GOT3 (cell line): Measurements from ENCODE around the gene STK4.
"Not testable (repeated sequence)": the region's sequence is repeated elsewhere in the genome, so short reads cannot be mapped to it uniquely, and the experiment has no call there.

Experiments used
- DNase-seq: peaks from one replicate; lab custom pipeline; 2025; ENCODE audit warnings: mixed read lengths; lab: John Stamatoyannopoulos, UW

Gene STK4

DNA sequence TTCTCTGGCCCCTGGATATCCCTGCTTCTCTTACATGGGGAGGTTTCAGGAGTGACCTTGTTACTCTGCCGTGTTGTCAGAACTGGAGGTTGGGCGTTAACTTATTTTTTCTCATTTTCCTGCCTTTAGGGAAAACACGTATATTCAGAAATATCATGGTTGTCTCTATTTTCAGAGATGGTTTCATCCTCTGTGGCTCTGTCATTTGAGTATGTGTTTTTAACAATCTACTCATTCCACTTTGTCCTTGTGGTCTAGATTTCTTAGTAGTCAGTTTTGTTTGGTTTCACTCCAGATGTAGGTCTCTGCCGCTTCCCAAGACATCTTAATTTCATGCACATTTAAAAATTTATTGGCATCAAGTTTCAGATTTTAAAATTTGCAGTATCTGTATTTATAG lies 88.7 kb downstream of the STK4 start:
- DNase-seq, result no peak

DNA sequence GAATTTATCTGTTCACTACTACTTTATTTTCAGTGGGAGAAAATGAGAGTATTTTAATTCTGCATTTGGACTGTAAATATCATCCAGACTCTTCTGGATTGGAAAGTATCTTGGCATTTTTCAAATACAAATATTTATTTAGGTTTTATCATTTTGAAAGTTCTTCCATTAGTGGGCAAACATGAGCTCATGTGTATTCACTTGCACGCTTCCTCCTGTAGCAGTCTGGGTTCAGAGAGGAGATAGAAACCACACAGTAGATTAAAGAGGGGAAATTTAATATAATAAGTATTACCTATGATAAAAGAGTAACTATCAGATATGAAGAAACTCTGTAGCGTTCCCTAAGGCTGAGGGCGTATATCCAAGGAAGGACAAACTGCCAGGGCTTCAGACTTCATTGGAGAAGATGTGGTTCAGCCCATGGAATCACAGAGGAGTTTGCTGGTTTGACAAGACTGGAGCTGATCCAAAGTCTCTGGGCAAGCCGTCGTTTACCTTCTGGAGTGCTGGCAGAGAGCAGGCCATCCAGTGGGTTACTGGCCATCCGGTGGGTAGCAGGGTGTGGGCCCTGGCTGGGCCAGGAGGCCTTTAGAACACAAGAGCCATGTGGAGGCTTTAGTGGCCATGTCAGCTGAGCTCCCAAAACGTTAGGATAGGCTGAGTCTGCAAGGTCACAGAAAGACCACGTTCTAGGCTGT lies 90.3 kb downstream of the STK4 start:
- DNase-seq, result no peak

DNA sequence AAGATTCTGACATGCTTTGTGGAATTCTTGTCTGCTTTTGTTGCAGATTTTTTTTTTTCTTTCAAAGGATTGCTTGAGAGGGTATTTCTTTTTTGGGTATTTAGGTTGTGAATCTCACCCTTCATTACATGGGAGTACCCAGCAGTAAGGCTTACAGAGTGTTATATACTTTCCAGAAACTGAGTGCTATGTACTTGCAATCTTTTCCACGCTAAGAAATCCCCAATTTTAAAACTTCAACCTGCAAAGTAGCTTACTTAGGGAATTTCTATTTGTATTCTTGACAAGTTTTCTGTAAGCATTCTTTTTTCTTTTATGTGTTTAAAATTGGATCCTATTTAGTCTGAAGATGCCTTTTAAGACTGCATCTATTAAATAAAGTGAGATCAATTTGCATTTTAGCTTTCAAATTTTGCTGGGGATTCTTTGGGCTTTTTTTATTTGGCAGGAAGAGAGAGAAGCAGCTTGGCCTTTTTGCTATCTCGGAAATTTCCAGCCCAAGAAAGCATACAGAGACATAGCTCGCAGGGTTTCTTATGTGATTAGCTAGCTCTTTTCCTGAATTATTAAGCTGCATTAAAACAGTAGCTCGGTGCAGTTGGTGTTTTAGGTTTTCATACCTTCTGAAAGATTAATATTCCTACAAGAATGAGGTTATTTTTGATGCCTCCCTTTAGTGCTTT lies 92.0 kb downstream of the STK4 start:
- no peak for DNase-seq

GRCh38 chr20:45059022-45059728 lies 92.9 kb downstream of the STK4 start:
- no peak for DNase-seq

DNA sequence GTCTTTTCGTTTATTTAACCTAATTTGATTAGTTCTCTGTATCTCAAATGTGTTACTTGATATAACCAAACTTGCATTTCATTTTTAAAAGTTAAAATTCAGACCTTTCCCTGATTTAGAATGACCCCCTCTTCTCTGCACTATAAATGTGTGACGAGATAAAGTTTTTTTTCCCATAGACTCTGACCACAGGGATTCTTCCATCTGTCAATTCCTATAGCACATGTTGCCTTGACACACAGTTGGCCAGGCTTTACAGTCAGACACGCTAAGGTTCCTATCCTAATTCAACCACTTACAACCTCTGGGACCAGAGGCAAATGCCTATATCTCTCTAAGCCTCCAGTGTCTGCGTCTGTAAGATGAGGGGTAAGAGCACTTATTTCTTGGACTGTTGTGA lies 94.0 kb downstream of the STK4 start:
- no peak for DNase-seq

DNA sequence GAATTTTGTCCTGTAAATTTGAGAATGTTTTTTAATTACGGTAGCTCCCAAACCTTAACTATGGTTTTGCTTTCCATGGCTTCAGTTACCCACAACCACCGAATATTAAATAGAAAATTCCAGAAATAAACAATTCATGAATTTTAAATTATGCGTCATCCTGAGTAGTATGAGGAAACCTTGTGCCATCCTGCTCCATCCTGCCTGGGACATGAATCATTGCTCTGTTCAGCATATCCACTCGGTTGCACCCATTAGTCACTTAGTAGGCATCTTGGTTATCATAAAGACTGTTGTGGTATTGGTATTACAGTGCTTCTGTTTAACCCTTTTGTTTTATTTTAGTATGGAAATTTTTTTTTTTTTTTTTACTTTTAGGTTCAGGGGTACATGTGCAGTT lies 94.9 kb downstream of the STK4 start:
- no peak for DNase-seq

DNA sequence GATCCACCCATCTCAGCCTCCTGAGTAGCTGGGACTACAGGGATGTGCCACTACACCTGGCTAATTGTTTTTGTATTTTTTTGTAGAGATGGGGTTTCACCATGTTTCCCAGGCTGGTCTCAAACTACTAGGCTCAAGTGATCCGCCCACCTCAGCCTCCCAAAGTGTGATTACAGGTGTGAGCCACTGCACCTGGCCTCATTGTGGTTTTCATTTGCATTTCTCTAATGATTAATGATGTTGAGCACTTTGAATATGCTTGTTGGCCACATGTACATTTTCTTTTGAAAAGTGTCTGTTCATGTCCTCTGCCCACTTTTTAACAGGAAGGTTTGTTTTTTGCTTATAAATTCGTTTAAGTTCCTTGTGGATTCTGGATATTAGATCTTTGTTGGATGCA lies 96.8 kb downstream of the STK4 start:
- DNase-seq, result not testable (repeated sequence)

DNA sequence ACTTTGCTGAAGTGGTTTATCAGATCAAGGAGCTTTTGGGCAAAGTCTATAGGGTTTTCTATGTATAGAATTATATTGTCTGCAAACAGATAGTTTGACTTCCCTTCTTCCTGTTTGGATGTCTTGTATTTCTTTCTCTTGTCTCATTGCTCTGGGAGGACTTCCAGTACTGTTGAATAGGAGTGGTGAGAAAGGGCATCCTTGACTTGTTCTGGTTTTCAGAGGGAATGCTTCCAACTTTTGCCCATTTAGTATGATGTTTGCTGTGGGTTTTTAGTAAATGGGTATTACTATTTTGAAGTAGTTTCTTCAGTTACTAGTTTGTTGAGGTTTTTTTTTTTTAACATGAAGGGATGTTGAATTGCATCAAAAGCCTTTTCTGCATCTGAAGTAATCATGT lies 98.5 kb downstream of the STK4 start:
- no peak for DNase-seq

GRCh38 chr20:45066372-45066771 lies 100.1 kb downstream of the STK4 start:
- DNase-seq, result no peak

DNA sequence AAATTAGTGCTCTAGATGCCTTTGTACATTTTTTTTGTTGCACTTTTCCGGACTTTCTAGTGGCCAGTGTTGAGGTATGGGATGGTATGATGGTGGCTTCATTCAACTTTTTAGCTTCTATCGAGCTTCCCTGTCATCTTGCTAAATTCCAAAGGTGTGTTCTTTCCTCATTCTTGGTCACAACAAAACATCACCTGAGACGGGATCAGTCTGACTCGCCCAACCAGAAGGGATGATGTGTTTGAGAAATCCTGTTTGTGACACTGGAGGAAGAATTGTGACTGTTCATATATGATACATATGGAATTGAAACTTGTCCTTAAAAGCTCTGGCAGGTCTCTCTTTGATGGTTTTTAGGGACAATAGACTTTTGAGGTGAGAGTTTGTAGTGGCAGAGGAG lies 100.8 kb downstream of the STK4 start:
- no peak for DNase-seq

DNA sequence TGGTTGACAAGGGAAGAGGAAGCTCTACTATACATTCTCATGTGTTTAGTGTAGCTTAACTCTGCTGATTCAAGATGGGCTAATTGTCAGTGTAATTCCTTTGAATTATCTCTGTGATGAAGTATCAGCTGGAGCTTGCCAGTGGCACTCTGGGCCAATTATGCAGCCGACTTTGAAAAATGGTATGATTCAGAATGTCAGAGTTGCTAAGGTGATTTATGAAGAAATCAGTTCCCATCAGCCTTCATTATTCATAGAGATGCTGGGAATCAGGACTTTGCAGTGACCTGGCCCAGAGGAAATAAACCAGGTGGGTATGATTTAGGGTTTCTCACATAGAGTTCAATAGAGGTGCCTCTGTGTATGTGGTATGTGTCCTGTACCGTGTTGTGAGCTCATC lies 101.2 kb downstream of the STK4 start:
- DNase-seq, result no peak

GRCh38 chr20:45069261-45069660 lies 102.9 kb downstream of the STK4 start:
- no peak for DNase-seq

GRCh38 chr20:45070932-45071632 lies 104.8 kb downstream of the STK4 start:
- DNase-seq, result no peak

DNA sequence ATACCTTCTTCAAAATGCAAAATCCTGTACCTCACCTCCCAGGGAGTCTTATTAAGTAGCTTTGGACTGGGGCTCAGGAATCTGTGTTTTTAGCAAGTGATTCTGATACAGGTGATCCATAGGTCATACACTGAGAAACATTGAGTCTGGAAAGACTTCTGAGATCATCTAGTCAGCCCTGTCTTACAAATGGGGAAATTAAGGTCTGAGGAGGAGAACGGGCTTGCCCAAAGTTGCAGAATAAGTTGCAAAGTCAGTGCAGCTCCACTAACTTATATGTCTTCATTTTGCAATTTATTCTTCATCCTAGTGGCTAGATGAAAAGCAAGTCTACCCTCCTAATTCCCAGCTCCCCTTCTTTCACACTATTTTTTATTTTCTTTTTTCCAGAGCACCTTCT lies 105.8 kb downstream of the STK4 start:
- DNase-seq, result no peak

DNA sequence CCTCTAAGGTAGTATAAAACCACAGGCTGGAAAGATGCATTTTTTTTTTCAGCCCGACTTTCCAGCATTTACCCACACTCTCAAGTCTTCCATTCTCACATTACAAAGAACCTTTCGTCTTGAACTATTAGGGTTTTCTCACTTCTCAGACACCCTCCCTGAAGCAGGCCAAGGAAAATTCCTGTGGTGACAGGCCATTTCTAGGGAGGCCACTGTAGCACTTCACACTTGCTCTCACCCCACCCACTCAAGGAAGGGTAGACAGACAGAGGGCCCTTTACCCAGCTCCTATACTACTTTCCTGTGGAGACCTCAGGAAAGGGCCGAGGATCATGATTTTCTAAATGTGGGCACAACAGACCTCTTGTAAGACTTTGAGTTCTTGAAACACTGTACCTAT lies 106.9 kb downstream of the STK4 start:
- no peak for DNase-seq

GRCh38 chr20:45077559-45077958 lies 111.2 kb downstream of the STK4 start:
- DNase-seq, result no peak

DNA sequence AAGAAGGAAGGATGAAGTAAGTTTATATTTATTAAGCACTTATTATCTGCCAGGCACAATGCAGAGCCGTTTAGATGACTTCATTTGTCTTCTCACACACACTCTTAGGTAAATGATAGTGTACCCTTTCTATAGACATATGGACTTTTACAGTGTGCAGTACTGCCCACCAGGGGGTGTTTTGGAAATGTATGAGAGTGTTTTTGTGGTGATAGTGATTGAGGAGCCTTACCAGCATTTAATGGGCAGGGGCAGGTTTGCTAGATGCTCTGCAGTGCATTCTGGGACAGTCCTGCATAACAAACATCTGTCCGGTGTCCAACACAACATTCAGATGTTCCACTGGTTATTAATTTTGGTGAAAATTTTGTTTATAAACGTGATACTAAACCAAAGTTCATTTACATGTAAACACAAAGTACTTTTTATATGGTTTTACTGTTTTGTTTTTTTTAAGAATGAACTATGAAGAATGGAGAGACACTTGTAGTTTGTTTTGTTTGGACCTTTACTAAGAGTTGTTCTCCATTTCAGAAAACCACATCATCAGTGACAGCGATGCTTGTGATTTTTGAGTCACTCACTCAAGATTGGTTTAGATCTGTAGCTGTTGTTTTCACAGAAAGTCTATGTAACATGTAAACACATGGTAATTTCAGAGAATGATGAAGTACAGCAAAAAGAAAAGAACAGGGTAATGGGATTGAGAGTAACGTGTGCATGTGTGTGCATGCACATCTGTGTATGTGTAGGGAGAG lies 114.7 kb downstream of the STK4 start:
- DNase-seq, result no peak

DNA sequence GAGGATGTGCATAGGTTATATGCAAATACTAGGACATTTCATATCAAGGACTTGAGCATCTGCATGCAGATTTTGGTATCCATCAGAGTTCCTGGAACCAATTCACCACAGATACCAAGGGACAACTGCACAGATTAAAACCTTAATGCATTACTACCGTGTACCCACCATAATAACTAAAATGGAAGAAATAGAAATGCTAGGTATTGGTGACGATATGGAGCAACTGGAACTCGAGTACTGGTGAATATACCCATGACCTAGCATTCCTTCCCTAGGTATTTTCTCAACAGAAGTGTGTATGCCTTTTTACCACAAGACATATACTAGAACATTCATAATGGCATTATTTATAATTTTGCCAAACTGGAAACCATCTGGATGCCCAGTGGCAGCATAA lies 116.2 kb downstream of the STK4 start:
- DNase-seq, result no peak

DNA sequence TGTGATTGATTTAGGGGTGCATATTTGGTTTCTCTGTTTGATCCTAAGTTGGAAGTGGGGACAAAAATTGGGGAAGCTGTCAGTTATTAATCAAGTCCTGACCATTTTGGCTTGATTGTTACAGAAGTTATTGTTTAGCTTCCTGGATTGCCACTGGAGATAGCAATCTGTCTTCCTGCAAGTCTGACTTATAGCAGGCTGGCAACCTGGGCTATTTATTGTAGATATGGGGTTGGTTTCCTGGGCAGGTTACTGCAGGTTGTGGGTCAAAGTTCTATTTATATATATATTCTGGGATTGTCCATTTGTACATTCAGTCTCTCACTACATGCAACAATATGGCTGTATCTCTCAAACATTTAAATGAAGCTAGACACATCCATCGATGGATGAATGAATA lies 116.8 kb downstream of the STK4 start:
- no peak for DNase-seq

DNA sequence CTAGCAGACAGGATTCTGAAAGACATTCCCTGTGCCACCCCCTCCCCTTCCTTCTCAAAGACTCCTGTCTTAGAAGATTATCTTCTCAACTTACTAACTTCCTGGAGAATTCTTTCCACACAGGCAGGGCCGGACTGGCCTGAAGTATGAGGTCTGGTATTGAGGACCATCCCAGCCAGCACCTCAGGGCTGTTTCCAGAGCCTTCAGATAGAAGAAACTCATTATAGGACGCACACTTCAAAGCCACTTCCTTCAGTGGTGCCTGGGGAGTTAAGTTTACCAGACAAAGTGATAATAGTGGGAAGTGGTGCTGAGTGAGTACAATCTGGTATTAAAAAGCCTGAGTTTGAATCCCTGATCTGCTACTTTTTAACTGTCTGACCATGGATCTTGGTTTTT lies 119.0 kb downstream of the STK4 start:
- no peak for DNase-seq

GRCh38 chr20:45085867-45086266 lies 119.6 kb downstream of the STK4 start:
- DNase-seq, result no peak
